Keratinocyte (primary cell): ENCODE data around the gene ATP5IF1. TPM values are rescaled to one million over a fixed set of nuclear protein-coding genes. Genes with fewer than 3 reads are reported as not detected.

Source experiments
- DNase-seq: peaks from one replicate; pipeline ENCODE4 v3.0.0-alpha.2; 2011; ENCODE audit warnings: low read depth, missing footprints, low spot score
- FAIRE-seq: peaks from 2 replicates; lab custom pipeline; 2011; peaks lifted over from hg19 to GRCh38; lab: Jason Lieb, UNC
- H2AFZ ChIP-seq: 2 replicates; pipeline ENCODE4 v1.6.0; 2012; ENCODE audit warnings: low read length, control low read depth, inconsistent platforms; ENCODE audit not compliant: control insufficient read depth
- H3K27ac ChIP-seq: 2 replicates; pipeline ENCODE4 v1.5.1; 2011; ENCODE audit warnings: low read length; ENCODE audit not compliant: control insufficient read depth, insufficient read depth
- H3K27me3 ChIP-seq: 3 replicates; pipeline ENCODE4 v1.6.0; 2011; ENCODE audit warnings: low read length; ENCODE audit not compliant: control insufficient read depth, insufficient read depth; ENCODE audit errors: extremely low read depth
- H3K36me3 ChIP-seq, 2 experiments: 2 replicates in 1 of 2; 3 replicates in 1 of 2; pipeline ENCODE4 v1.5.1; 2011; ENCODE audit warnings: low read length in 2 of 2, mild to moderate bottlenecking in 1 of 2; ENCODE audit not compliant: control insufficient read depth in 2 of 2, insufficient read depth in 2 of 2; ENCODE audit errors: extremely low read depth in 1 of 2
- H3K4me1 ChIP-seq: 3 replicates; pipeline ENCODE4 v1.5.1; 2011; ENCODE audit warnings: low read length; ENCODE audit not compliant: control insufficient read depth, insufficient read depth; ENCODE audit errors: extremely low read depth
- H3K4me2 ChIP-seq: 3 replicates; pipeline ENCODE4 v1.6.0; 2011; ENCODE audit warnings: low read depth, low read length; ENCODE audit not compliant: control insufficient read depth, insufficient read depth; ENCODE audit errors: extremely low read depth
- H3K4me3 ChIP-seq, 3 experiments: fragments of 200-600 bp in 1 of 3; sonication (generic) in 1 of 3; 2 replicates in 2 of 3; 3 replicates in 1 of 3; pipeline ENCODE4 v1.5.1; 2011 to 2016; ENCODE audit warnings: low read length in 3 of 3, mild to moderate bottlenecking in 3 of 3, control low read depth in 2 of 3, inconsistent platforms in 1 of 3, low read depth in 1 of 3, mixed read lengths in 1 of 3, mixed run types in 1 of 3, moderate library complexity in 1 of 3; ENCODE audit not compliant: control insufficient read depth in 2 of 3, insufficient read depth in 2 of 3; ENCODE audit errors: extremely low read depth in 1 of 3
- H3K79me2 ChIP-seq: 2 replicates; pipeline ENCODE4 v1.6.0; 2012; ENCODE audit warnings: low read length; ENCODE audit not compliant: control insufficient read depth, insufficient read depth
- H3K9ac ChIP-seq: 3 replicates; pipeline ENCODE4 v1.6.0; 2011; ENCODE audit warnings: low read length; ENCODE audit not compliant: control insufficient read depth, insufficient read depth; ENCODE audit errors: extremely low read depth
- H3K9me1 ChIP-seq: 3 replicates; pipeline ENCODE4 v1.6.0; 2011; ENCODE audit warnings: low read length; ENCODE audit not compliant: control insufficient read depth, insufficient read depth; ENCODE audit errors: extremely low read depth
- H3K9me3 ChIP-seq: 2 replicates; pipeline ENCODE4 v1.5.1; 2012; ENCODE audit warnings: low read depth, low read length; ENCODE audit not compliant: control insufficient read depth
- H4K20me1 ChIP-seq: 3 replicates; pipeline ENCODE4 v1.6.0; 2011; ENCODE audit warnings: low read length; ENCODE audit not compliant: control insufficient read depth, insufficient read depth; ENCODE audit errors: extremely low read depth
- CTCF ChIP-seq, 3 experiments: IDR thresholded peaks in 1 of 3; conservative IDR thresholded peaks in 1 of 3; optimal IDR thresholded peaks in 1 of 3; 2 replicates in 2 of 3; 3 replicates in 1 of 3; pipeline versions ENCODE3 to v1.5.1; 2011; ENCODE audit warnings: low read length in 3 of 3, mild to moderate bottlenecking in 3 of 3, moderate library complexity in 2 of 3, control low read depth in 1 of 3, inconsistent platforms in 1 of 3; ENCODE audit not compliant: insufficient read depth in 2 of 3; ENCODE audit errors: extremely low read depth in 1 of 3
- EZH2 ChIP-seq: IDR thresholded peaks from one replicate; pipeline ENCODE4 v1.6.1; 2012; ENCODE audit warnings: inconsistent platforms, mild to moderate bottlenecking, low read length, moderate library complexity
- dilution Hi-C: fragments of 300-500 bp; cut with MboI; formaldehyde crosslinking; loops from one replicate; pipeline ENCODE4 v1.7.0; 2020; ENCODE audit warnings: low sequenced_read_pairs; ENCODE audit not compliant: extremely low pct_ligation_motif_present
- polyA plus RNA-seq, 5 experiments: library from polyadenylated mRNA; depleted of rRNA in 3 of 5; stranded (reverse) in 3 of 5; stranded (forward) in 1 of 5; unstranded in 1 of 5; fragments of >200 nt; gene quantifications; 1 replicate in 1 of 5; 2 replicates in 3 of 5; 3 replicates in 1 of 5; pipeline versions ENCODE4 v1.2.1 to v1.2.3, GENCODE V29; 2011 to 2012; ENCODE audit warnings: missing spikeins in 2 of 5, low read depth in 1 of 5, low replicate concordance in 1 of 5

The ATP5IF1 gene
- polyA plus RNA-seq, 1 donor (not counting 4 experiments of a cell fraction or from before 2014, with no cell fraction given), result 332 TPM

GRCh38 chr1:28236656-28237322 lies 865 bp downstream of the ATP5IF1 start:
- Histone ChIP-seq H4K20me1 (no peaks in the 10 kb centered on the region), H3K36me3 (peaks cover 6 to 7% of the 10 kb centered on the region in 2 experiments), H3K4me2 (peak overlapping the region; percentile 85), H2AFZ (peak overlapping the region; percentile 97), H3K27ac (peak overlapping the region; percentile 78), H3K9ac (peak overlapping the region; percentile 86), H3K9me3 (no peaks in the 10 kb centered on the region), H3K4me3 (peak overlapping the region; percentile 74 to 88 (median 83)), H3K27me3 (no peaks in the 10 kb centered on the region), H3K9me1 (no peaks in the 10 kb centered on the region), H3K4me1 (peaks cover 33% of the 10 kb centered on the region), H3K79me2 (peaks cover 33% of the 10 kb centered on the region)
- FAIRE-seq, result no peak
- dilution Hi-C loops, result no loop called here
- TF ChIP-seq CTCF (optimal IDR thresholded peaks at IDR 0.05 in 1 of 3, IDR thresholded peaks at IDR 0.05 in 1 of 3, conservative IDR thresholded peaks at IDR 0.05 in 1 of 3; ENCODE audit: extremely low read depth in 1 of 3, insufficient read depth in 2 of 3, low read length in 3 of 3), result no peak
- no peak for TF ChIP-seq EZH2
- no peak for DNase-seq

- Histone ChIP-seq H3K4me3 (no peak overlapping the region), H3K9me3 (no peaks in the 10 kb centered on the region), H3K9ac (no peak overlapping the region), H3K79me2 (peaks cover 22% of the 10 kb centered on the region), H2AFZ (no peak overlapping the region), H3K4me2 (peak overlapping the region; percentile 31), H3K9me1 (no peaks in the 10 kb centered on the region), H4K20me1 (no peaks in the 10 kb centered on the region), H3K36me3 (peaks cover 6 to 7% of the 10 kb centered on the region in 2 experiments), H3K27me3 (no peaks in the 10 kb centered on the region), H3K4me1 (peaks cover 47% of the 10 kb centered on the region), H3K27ac (peak overlapping the region; percentile 24)
- TF ChIP-seq CTCF (optimal IDR thresholded peaks at IDR 0.05 in 1 of 3, IDR thresholded peaks at IDR 0.05 in 1 of 3, conservative IDR thresholded peaks at IDR 0.05 in 1 of 3; ENCODE audit: extremely low read depth in 1 of 3, insufficient read depth in 2 of 3, low read length in 3 of 3) (no peak), EZH2 (no peak)
- FAIRE-seq (no peak), DNase-seq (no peak)
- dilution Hi-C loops, result no loop called here
Measured at GRCh38 chr1:28239004-28239403, 3.1 kb downstream of the ATP5IF1 start.
